Muscle layer of colon (tissue), 2 donors: ENCODE measurements around the gene SEZ6L.

Experiments used
- H3K27ac ChIP-seq: one replicate; pipeline ENCODE4 v1.7.0; 2013; ENCODE audit warnings: low read depth, mild to moderate bottlenecking, low read length, moderate library complexity
- H3K27me3 ChIP-seq, 2 donors: one replicate each; pipeline ENCODE4 v1.7.0; 2013; ENCODE audit warnings: low read length in 2 of 2, mild to moderate bottlenecking in 2 of 2; ENCODE audit not compliant: insufficient read depth in 2 of 2, control insufficient read depth in 1 of 2
- H3K36me3 ChIP-seq: one replicate; pipeline ENCODE4 v1.7.0; 2013; ENCODE audit warnings: mild to moderate bottlenecking, low read length; ENCODE audit not compliant: insufficient read depth
- H3K4me1 ChIP-seq: one replicate; pipeline ENCODE4 v1.7.0; 2013; ENCODE audit warnings: mild to moderate bottlenecking, low read length; ENCODE audit not compliant: insufficient read depth
- H3K4me3 ChIP-seq, 2 donors: one replicate each; pipeline ENCODE4 v1.7.0; 2013; ENCODE audit warnings: low read length in 2 of 2, low read depth in 1 of 2, mild to moderate bottlenecking in 1 of 2, moderate library complexity in 1 of 2
- H3K9ac ChIP-seq: one replicate; pipeline ENCODE4 v1.7.0; 2013; ENCODE audit warnings: low read length
- H3K9me3 ChIP-seq: one replicate; pipeline ENCODE4 v1.7.0; 2013; ENCODE audit warnings: mild to moderate bottlenecking, low read length
- donor health status: abdominal sarcoma.
- donor health status: Adenocarcinoma of cecum.

Gene SEZ6L

DNA sequence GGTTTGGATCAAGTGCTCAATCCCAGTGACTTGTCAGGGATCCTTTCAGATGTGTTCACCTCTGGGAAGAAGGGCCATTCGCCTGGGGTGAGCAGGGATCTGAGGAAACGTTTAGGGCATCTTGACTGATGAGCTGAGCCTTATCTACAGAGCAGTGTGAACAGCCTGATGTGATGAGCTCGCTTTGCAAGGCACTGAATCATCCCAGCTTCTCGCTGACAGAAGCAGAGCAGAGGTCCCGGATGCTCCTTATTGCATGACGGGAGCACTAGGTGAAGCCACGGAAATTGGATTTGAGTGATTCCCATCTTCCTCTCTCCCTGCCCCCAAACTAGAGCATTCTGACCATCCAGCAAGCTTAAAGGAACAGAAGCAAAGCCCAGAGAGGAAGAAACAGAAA is 46.5 kb downstream of the SEZ6L start:
- no peak overlapping the region for H3K9ac ChIP-seq
- no peaks in the 10 kb centered on the region for H3K9me3 ChIP-seq
- no peak overlapping the region for H3K4me3 ChIP-seq
- H3K4me1 ChIP-seq = no peaks in the 10 kb centered on the region
- no peaks in the 10 kb centered on the region for H3K36me3 ChIP-seq
- no peak overlapping the region for H3K27ac ChIP-seq
- peaks cover 0 to 11% of the 10 kb centered on the region in 2 donors for H3K27me3 ChIP-seq

DNA sequence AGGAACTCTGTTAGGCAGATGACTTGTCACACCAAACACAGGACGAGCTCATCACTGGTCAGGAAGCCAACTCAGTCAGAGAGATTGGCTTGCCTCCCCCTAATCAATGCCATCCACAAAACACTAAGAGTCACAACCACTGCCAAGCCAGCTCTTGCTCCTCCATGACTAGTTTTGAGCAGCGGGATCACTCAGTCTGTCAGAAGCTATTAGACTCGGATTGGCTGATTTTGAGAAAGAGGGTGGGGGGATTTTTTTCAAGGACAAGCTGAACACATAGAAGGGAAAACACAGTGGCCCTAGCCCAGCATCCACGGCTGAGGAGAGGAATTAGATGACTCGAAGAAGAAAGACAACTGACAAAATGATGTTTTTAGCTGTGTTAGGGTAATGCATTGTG is 55.9 kb downstream of the SEZ6L start:
- H3K36me3 ChIP-seq = no peaks in the 10 kb centered on the region
- no peaks in the 10 kb centered on the region for H3K9me3 ChIP-seq
- H3K9ac ChIP-seq = no peak overlapping the region
- H3K27ac ChIP-seq = no peak overlapping the region
- H3K4me3 ChIP-seq = no peak overlapping the region
- H3K4me1 ChIP-seq = no peaks in the 10 kb centered on the region
- H3K27me3 ChIP-seq = no peaks in the 10 kb centered on the region

DNA sequence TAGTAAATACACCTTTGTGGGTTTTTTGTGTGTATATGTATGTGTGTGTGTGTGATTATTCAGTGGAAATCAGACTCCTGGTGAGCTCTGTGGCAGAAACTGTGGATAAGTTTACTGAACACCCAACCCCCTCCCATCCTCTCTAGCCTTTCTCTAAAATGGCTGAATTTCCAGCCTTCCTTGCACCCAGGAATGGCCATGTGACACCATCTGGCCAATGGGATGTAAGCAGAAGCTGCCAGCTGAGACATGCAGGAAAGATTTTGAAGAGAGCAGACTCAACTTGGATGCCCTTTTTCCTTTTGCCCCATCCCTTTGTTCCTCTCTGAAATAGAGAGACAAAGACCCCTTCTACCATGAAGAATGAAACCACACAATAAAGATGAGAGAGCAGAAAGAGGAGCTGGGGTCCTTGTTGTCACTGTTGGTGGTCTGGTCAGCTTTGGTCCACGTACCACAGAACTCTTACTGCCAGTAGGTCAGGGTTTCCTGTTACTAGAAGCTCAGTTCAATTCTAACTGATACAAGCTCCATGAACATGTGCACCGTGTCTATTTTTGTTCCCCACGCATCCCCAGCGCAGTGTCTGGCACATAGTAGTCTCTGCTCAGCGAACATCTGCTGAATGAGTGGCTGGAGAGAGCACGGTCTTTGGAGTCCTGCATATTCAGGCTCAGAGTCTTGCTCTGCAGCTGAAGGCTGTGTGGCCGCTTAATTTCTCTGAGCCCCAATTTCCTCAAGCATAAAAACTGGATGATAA is 57.5 kb downstream of the SEZ6L start:
- Histone ChIP-seq H3K4me3 (no peak overlapping the region), H3K36me3 (no peaks in the 10 kb centered on the region), H3K27me3 (no peaks in the 10 kb centered on the region), H3K4me1 (no peaks in the 10 kb centered on the region), H3K27ac (no peak overlapping the region), H3K9ac (no peak overlapping the region), H3K9me3 (no peaks in the 10 kb centered on the region)

DNA sequence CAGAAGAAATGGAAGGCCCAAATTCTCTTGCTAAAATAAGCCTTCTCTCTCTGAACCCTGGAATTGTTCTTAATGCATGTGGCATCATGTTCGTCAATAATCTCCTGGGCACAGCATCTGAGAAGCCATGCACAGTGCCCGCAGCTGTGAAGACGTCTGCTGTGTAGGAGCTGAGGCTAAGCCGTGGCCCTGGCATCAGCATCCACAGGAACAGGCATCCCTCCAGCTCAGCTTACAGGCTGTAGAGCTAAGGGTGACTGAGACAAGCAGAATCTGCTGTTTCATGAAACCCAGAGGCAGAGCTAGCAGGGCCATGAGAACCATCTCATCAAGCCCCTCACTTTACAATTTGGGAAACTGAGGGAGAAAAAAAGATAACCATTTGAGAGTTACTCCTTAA is 60.6 kb downstream of the SEZ6L start:
- no peak overlapping the region for H3K27ac ChIP-seq
- no peak overlapping the region for H3K4me3 ChIP-seq
- peaks cover 0 to 3% of the 10 kb centered on the region in 2 donors for H3K27me3 ChIP-seq
- no peaks in the 10 kb centered on the region for H3K4me1 ChIP-seq
- no peaks in the 10 kb centered on the region for H3K9me3 ChIP-seq
- H3K36me3 ChIP-seq = no peaks in the 10 kb centered on the region
- H3K9ac ChIP-seq = no peak overlapping the region

DNA sequence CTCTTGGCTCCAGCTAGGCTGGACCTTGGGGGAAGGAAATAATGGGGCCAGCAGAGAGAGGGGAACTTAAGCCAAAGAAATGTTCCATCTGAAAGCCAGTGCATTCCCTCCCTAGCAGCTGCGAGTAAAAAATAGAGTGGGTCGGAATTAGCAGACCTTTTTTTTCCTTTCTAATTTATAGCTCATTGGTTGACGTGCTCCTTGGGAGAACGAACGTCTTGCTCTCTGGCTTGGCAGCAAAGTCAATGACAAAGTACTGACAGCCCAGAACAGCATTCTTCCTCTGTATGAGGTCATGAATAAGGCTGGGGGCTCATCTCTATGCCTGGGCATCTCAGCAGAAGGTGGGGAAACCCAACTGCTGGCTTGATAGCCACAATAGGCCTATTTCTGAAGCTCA is 65.0 kb downstream of the SEZ6L start:
- H3K4me1 ChIP-seq = no peaks in the 10 kb centered on the region
- H3K27ac ChIP-seq = no peak overlapping the region
- H3K27me3 ChIP-seq = peaks cover 0 to 3% of the 10 kb centered on the region in 2 donors
- H3K9ac ChIP-seq = no peak overlapping the region
- no peaks in the 10 kb centered on the region for H3K9me3 ChIP-seq
- H3K36me3 ChIP-seq = no peaks in the 10 kb centered on the region
- H3K4me3 ChIP-seq = no peak overlapping the region

DNA sequence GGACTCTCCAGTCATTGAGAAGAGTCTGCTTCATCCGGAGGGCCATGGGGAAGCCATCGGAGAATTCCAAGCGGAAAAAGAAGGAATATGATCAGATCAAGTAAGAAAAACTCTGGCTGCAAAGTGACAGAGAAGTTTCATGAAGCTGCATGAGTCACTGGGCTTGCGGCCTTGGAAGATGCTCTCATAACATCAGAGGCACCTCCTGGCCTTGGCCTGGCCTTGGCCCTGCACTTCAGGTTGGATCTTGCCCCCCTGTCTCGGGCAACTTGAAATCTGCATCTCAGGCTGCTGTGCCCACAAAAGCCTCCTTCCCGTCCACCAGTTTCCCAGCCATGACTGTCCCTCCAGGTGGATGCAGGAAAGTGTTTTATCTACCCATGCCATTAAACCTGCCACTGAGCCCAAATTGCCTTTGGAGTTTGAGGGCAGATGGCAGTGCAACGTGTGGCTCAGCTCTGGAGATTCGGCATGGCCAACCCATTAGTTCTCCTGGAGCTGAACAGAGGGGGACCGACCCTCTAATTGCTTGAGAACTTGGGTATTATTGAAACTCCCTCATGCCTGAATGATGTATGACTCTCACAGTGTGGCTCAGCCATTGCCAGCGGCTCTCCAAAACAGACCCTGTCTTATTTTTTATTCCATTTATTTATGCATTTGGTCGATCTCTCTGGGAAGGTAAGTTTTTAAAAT is 66.7 kb downstream of the SEZ6L start:
- H3K27me3 ChIP-seq = peaks cover 0 to 3% of the 10 kb centered on the region in 2 donors

DNA sequence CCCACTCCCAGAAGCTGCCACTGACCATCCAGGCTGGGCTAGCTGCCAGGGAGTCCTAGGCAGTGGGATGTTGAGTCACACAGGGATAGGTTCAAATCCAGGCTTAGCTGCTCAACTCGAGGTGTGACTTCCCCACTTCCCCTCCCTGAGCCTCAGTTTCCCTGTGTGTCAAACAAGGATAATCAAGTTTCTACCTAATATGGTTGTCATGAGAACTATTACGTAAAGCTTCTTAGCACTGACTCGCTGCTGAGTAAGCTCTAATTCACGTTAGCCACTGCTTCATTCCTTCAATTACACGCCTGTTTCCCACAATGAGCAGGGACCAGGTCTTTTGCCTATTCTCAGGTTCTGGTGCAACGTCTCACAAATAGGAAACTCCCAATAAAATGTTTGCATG is 67.7 kb downstream of the SEZ6L start:
- Histone ChIP-seq H3K9ac (no peak overlapping the region), H3K27ac (no peak overlapping the region), H3K4me1 (no peaks in the 10 kb centered on the region), H3K27me3 (peaks cover 0 to 3% of the 10 kb centered on the region in 2 donors), H3K9me3 (no peaks in the 10 kb centered on the region), H3K4me3 (no peak overlapping the region), H3K36me3 (no peaks in the 10 kb centered on the region)

More for the DNA sequence above, 66.7 kb downstream of the SEZ6L start:
- Histone ChIP-seq H3K36me3 (no peaks in the 10 kb centered on the region), H3K4me1 (no peaks in the 10 kb centered on the region), H3K9ac (no peak overlapping the region), H3K9me3 (no peaks in the 10 kb centered on the region), H3K4me3 (no peak overlapping the region), H3K27ac (no peak overlapping the region)

DNA sequence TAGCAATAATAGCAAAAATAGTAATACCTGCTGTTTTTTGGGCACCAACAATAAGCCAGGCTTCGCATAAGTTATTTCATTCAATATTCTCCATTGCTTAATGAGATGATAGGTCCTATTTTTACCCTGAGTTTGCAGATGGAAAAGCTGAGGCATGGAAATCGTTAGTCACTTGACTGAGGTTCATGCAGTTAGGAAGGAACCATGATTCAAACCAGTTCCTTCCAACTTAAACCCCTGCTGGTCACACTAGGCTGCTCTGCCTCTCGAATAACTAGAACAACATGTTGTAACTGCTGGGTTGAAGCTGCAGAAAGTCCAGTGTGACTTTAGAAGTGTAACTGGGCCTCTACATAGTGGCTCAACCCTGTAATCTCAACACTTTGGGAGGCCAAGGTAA is 69.3 kb downstream of the SEZ6L start:
- Histone ChIP-seq H3K9ac (no peak overlapping the region), H3K27me3 (peaks cover 0 to 3% of the 10 kb centered on the region in 2 donors), H3K9me3 (no peaks in the 10 kb centered on the region), H3K27ac (no peak overlapping the region), H3K4me1 (no peaks in the 10 kb centered on the region), H3K4me3 (no peak overlapping the region), H3K36me3 (no peaks in the 10 kb centered on the region)

DNA sequence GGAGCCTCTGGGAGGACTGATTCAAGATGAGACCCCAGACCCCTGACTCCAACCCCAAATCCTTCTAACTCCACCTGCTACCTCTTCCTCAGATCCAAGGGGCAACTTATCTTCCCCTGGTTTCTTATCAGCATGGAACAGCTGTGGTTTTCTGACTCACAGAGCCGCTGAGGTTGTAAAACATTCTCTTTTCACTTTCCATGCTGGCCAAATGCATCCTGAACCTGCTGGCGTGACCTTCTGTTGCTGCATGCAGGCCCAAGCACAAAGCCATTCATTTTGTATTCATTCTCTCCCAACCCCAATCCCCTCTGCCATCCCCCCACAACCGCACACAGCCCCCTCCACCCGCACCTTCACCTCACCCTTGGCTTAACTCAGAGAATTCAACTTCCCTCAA is 70.3 kb downstream of the SEZ6L start:
- no peak overlapping the region for H3K4me3 ChIP-seq
- no peaks in the 10 kb centered on the region for H3K4me1 ChIP-seq
- no peaks in the 10 kb centered on the region for H3K36me3 ChIP-seq
- H3K9me3 ChIP-seq = no peaks in the 10 kb centered on the region
- no peak overlapping the region for H3K9ac ChIP-seq
- H3K27me3 ChIP-seq = no peaks in the 10 kb centered on the region
- H3K27ac ChIP-seq = no peak overlapping the region

DNA sequence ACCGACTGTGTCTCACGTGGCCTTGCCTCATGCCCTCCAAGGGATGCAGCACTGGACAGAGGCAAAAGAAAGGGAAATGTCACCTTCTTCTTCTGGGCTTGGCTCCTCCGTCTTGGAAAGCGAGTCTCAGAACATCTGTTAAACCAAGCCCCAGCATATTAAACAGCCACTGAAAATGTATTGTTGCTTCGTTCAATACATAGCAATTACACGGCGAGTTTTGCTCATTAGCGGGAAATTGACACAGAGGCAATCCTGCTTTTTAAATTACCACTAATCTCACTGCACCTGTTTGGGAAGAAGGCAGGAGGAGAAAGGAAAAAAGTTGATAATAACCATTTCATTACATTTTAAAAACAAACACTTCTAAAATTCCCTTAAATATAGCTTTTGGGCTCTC is 72.1 kb downstream of the SEZ6L start:
- Histone ChIP-seq H3K9me3 (no peaks in the 10 kb centered on the region), H3K4me1 (no peaks in the 10 kb centered on the region), H3K4me3 (no peak overlapping the region), H3K27ac (no peak overlapping the region), H3K9ac (no peak overlapping the region), H3K36me3 (no peaks in the 10 kb centered on the region), H3K27me3 (no peaks in the 10 kb centered on the region)

DNA sequence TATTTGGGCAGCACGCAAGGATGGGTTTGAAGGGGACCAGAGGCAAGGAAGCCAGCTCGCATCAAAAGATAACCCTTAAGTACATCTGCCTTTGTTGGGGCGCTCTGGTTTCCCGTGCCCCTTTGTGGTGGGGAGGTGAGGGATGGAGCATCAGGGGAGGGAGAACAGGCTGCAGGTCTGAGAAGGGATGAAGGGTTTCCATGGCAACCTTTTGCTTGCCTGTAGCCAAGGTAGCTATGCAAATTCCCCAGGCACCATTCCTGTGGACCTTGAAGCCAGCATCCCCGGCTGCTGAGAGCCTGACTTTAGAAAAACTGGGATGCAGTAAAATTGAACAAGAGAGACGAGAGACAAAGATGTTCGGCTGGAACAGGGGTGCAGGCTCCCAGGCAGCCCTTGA is 75.7 kb downstream of the SEZ6L start:
- Histone ChIP-seq H3K9ac (no peak overlapping the region), H3K27me3 (no peaks in the 10 kb centered on the region), H3K36me3 (no peaks in the 10 kb centered on the region), H3K9me3 (no peaks in the 10 kb centered on the region), H3K4me1 (no peaks in the 10 kb centered on the region), H3K27ac (no peak overlapping the region), H3K4me3 (no peak overlapping the region)

DNA sequence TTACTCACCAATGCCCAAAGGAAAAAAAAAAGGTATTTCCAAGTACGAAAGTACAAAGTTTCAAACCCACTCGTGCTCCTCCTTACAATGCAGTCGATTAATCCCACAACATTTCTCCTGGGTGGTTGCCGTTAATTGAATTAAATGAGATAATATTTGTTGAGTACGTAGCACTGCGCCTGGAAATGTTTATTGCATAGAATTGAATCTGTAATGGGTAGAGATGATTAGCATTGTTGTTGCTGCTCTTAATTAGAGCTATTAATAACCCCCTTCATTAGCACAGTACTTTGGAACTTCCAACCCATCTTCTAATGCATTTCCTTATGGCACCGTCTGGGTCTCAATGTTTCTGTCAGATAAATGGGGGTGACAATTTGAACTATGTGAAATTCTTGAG is 77.3 kb downstream of the SEZ6L start:
- Histone ChIP-seq H3K4me3 (no peak overlapping the region), H3K9ac (no peak overlapping the region), H3K27ac (no peak overlapping the region), H3K4me1 (no peaks in the 10 kb centered on the region), H3K36me3 (no peaks in the 10 kb centered on the region), H3K27me3 (no peaks in the 10 kb centered on the region), H3K9me3 (no peaks in the 10 kb centered on the region)
